GM19463 (cell line): Measurements from ENCODE around the gene ZNF519.
"Not testable (repeated sequence)": the region's sequence is repeated elsewhere in the genome, so short reads cannot be mapped to it uniquely, and the experiment has no call there.

Experiments used
- ATAC-seq: cut with Tn5 transposase; IDR thresholded peaks from one replicate; pipeline ENCODE4 v1.9.1; 2021; ENCODE audit warnings: mild to moderate bottlenecking, moderate library complexity; ENCODE audit not compliant: unreplicated experiment

Gene ZNF519

DNA sequence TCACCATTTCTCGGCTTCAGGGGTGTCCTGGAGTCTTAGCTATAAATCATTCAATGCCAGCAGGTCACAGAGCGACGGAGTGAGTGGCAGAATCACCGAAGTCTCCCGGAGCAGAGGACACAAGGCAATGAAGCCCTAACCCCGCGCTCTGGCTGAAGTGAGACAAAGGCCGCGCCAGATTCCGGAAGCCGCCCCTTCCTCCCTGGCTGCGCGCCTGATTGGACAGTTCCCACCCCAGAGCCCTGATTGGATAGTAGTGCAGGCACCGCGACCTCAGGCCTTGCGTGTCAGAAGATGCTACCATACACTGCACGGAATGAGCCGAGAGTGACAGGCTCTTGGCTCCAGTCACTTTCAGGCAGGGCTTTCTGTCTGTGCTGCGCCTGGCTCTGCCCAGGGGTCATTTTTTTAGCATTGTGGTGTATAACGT is at the start of gene ZNF519:
ZNF519 (minus strand) TSS at position 165 of the 430 bp plus-strand sequence; CDS start at position 7, 158 bp downstream.
- peak; percentile 100 for ATAC-seq

DNA sequence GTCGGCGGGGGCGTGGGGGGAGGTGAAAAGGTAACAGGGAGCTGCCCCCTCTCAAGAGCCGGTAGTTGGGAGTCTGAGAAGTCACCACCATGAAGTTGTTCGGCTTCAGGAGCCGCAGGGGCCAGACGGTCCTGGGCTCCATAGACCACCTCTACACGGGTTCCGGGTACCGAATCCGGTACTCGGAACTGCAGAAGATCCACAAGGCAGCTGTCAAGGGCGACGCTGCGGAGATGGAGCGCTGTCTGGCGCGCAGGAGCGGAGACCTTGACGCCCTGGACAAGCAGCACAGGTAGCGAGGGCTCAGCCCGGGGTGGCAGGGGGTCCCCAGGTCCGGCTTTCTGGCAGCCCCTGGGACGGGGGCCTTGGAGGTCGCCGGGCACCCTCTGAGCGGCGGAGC is 47.1 kb upstream of the ZNF519 start:
- no peak for ATAC-seq

DNA sequence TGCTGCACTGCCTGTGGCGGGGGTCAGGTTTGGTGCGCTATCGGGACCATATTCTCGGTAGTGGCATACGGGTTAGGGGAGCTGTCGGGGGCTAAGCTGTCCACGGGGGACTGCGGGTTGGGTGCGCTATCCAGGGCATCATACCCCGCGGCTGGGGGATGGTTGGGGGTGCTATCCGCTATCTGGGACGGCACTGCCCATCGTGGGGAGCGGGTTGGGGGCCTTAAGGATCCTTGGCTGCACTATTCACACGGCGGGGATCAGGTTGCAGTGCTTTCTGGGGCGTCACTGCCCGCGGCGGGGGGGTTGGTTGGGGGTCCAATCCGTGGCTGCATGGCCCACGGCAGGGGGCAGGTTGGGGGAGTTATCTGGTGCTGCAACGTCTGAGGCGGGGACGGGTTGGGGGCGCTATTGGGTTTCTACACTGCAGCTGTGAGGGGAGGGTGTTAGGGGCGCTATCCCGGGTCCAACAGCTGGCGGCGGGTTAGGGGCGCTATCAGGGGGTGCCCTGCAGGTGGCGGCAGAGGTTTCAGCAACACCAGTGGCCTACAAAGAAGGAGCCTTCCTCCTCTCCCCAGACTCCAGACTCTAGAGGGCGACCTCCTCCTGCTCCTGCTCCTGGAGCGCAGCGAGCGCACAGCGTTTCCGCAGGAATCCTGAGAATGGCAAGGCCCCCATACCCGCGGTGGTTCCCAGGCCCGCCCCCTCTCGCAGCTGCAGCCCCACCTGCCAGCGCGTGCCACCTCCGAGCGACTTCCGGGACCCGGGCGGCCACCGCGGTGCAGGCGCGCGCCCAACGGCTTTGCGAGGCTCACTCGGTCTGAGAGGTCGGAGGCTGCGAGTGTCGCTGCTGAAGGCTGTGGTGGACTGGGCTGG is 46.3 kb upstream of the ZNF519 start:
- peak; percentile 89 for ATAC-seq

DNA sequence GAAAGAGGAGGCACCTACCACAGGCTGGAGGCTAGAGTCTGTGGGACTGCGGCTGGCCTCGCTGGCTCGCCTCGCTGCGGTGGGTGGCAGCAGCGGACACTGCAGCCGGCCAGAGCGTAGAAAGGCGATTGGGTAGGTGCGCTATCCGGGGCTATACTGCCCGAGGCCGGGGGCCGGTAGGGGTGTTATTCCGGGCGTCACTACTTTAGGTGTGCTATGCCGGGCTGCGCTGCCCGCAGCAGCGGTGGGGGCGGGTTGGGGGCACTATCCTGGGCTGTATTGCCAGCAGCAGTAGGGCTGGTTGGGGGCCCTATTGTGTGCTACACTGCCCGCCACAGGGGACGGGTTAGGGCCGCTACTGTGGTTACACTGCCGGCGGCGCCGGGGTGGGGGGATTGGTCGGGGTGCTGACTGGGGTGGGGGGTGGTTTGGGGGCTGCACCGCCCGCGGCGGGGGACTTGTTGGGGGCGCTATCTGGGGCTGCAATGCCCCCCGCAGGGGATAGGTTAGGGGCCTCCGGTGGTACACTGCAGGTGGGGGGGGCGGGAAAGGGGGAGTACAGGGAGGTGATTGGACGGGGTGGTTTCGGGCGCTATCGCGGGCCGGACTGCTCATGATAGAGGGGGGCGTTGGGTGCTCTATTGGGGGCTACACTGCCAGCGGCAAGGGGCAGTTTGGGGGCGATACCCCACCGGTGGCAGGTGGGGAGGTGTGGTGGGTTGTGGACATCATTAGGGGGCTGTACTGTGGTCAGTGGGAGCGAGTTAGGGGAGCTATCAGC is 45.5 kb upstream of the ZNF519 start:
- ATAC-seq = not testable (repeated sequence)

DNA sequence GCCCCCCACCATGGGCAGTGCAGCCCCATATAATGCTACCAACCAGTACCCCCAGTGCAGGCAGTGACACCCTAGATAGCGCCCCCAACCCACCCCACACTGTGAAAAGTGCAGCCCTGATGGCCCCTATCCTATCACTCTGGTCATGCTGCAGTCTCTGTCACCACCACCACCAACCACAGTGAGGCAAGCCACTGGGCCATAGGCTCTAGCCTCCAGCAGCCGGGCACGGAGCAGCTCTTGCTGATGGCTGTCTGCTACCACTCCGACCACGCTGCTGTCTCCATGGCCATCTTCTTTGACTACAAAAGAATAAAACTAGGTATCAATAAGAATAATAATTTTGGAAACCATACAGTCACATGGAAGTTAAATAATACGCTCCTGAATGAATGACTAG is 43.2 kb upstream of the ZNF519 start:
- ATAC-seq = not testable (repeated sequence)

DNA sequence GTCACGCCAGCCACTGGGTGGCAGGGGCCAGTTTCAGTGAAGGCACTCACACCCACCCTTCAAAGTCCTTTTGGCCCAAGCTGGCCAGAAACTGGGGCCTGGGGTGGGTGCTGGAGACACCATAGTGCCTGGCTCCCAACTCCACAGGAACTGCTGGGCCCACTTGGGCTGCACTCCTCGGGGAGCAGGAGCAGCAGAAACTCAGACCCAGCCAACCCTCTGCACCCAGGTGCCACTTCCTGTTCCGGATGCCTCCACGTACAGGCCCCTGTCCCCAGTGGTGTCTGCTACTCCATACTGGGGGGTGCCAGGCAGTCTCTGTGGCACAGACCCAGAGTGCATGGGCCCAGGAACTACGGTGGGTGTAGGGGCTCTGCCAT is 42.5 kb upstream of the ZNF519 start:
- no peak for ATAC-seq

DNA sequence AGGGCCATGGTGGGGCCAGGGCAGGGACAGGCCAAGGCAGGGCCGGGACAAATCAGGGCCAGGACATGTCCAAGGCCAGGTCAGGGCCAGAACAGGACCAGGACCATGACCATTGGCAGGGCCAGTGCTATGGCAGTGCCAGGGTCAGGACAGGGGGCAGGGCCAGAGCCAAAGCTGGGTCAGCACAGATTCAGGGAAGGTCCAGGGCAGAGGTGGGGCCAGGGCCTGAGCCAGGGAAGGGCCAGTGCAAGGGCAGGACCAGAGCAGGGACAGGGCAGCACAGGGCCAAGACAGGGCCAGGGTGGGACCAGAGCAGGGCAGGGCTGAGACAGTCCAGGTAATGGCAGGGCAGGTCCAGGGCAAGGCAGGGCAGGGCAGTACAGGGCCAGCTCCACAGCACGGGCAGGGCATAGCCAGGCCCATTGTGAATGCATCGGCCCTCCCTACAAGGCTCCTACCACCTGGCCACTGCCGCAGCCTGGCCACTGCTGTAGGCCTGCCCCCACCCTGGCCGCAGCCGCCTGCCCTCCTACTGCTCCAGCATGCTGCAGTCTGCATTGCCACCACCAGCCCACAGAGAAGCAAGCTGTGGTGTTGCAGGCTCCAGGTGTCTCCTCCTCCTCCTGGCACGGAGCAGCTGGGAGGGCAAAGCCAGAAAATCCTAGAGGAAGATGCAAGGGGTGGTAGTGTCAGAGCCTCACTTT is 41.9 kb upstream of the ZNF519 start:
- ATAC-seq = not testable (repeated sequence)

DNA sequence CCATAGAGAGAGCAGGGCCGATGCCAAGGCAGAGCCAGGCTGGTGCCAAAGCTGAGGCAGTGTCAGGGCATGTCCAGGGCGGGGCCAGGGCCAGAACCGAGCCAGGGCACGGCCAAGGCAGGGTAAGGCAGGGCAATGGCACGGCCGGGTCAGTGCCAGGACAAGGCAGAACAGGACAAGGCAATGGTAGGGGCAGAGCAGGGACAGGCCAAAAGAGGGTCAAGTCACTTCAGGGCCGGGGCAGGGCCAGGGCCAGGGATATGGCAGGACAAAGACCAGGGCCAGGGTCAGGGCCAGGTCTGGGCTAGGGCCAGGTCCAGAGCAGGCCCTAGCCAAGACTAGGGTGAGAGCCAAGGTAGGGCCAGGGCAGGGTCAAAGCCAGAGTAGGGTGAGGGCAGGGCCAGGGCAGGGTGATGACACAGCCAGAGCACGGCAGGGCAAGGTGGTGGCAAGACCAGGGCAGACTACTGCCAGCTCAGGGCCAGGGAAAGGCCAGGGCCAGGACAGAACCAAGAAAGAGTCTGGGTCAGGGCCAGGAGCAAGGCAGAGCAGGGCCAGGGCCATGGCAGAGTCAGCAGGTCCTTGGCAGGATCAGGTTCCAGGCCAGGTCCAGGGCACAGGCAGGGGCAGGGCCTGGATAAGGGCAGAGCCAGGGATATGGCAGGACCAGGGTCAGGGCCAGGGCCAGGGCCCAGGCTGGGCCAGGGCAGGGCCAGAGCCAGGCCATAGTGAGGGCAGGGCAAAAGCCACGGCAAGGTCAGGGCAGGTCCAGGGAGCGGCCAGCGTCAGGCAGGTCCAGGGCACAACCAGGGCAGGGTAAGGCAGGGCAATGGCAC is 41.1 kb upstream of the ZNF519 start:
- not testable (repeated sequence) for ATAC-seq

DNA sequence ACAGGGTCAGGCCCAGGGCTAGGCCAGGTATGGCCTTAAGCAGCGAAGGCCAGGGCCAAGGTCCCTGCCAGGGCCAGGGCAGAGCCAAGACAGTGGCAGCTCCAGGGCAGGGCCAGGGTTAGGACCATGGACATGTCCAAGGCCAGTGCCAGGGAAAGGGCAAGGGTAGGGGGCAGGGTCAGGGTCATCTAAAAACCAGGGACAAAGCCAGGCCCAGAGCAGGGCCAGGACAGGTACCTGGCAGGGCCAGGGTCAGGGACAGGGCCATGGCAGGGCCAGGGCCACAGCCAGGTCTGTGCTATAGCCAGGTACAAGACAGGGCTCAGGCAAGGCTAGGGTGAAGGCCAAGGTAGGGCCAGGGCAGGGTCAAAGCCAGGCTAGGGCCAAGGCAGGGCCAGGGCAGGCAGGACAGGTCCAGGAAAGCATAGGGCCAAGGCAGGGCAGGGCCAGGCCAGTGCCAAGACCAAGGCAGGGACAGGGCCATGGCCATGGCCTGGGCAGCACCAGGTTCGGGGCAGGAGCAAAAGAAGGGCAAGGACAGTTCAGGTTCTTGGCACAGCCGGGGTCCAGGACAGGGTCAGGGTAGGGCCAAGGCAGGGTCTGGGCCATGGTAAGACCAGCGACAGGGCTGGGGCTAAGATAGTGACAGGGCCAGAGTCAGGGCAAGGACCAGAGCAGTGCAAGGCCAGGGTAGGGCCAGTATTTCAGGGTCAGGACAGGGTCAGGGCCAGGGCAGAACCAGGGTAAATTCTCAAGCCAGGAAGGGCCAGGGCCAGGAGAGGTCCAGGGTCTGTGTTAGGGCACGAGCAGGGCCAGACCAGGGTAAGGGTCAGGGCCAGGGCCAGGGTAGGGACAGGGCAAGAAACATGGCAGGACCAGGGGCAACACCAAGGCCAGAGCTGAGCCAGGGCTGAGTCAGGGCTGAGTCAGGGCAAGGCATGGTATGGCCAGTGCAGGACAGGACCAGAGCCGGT is 40.2 kb upstream of the ZNF519 start:
- ATAC-seq = not testable (repeated sequence)

DNA sequence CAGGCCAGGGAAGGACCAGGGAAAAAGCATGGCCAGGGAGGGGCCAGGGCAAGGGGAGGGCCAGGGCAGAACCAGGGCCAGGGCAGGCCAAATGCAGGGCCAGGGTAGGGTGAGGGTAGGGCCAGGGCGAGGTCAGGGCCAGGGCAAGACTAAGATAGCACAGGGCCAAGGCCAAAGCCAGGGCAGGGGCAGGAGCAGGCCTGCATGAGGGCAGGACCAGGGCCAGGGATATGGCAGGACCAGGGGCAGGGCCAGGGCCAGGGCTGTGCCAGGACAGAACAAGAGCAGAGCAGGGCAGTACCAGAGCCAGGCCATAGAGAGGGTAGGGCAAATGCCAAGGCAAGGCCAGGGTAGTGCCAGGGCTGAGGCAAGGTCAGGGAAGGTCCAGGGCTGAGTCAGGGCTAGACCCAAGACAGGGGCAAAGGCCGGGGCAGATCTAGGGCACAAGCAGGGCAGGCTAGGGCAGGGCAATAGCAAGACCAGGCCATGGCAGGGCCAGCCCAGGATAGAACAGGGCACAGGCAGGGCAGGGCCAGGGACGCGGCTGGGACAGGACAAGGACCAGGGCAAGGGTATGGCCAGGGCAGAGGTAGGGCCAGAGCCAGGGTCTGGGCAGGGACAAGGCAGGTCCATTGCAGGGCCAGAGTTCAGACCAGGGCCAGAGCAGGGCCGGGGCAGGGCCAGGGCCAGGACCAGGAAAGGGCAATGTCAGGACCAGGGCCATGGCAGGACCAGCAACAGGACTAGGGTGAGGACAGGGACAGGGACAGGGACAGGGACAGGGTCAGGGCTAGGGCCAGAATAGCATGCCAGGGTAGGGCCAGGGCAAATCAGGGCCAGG is 39.3 kb upstream of the ZNF519 start:
- ATAC-seq = not testable (repeated sequence)

DNA sequence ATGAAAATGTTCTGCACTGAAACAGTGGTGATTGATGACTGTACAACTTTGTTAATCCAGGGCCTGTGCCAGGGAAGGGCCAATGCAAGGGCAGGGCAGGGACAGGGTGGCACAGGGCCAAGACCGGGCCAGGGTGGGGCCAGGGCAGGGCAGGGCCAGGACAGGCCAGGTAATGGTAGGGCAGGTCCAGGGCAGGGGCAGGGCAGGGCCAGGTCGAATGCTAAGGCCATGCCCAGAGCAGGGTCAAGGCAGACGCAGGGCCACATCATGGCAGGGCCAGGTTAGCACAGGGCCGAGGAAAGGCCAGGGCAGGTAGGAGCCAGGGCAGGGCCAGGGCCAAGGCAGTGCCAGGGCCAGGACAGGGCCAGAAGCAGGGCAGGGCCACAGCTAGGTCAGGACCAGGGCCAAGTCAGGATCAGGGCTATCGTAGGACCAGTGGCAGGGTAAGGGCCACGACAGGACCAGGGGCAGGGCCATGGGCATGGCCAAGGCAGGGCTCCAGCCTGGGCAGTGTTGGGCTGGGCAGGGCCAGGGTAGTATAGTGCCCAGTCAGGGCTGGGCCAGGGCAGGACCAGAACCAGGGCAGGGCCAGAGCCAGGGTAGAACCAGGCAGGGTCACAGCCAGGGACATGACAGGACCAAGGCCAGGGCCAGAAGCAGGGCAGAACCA is 38.3 kb upstream of the ZNF519 start:
- ATAC-seq = not testable (repeated sequence)

DNA sequence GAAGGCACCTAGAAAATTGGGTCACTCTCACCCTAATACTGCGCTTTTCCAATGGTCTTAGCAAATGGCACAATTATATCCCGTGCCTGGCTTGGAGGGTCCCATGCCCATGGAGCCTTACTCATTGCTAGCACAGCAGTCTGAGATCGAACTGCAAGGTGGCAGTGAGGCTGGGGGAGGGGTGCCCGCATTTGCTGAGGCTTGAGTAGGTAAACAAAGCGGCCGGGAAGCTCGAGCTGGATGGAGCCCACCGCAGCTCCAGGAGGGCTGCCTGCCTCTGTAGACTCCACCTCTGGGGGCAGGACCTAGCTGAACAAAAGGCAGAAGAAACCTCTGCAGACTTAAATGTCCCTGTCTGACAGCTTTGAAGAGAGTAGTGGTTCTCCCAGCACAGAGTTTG is 30.7 kb upstream of the ZNF519 start:
- ATAC-seq = not testable (repeated sequence)

DNA sequence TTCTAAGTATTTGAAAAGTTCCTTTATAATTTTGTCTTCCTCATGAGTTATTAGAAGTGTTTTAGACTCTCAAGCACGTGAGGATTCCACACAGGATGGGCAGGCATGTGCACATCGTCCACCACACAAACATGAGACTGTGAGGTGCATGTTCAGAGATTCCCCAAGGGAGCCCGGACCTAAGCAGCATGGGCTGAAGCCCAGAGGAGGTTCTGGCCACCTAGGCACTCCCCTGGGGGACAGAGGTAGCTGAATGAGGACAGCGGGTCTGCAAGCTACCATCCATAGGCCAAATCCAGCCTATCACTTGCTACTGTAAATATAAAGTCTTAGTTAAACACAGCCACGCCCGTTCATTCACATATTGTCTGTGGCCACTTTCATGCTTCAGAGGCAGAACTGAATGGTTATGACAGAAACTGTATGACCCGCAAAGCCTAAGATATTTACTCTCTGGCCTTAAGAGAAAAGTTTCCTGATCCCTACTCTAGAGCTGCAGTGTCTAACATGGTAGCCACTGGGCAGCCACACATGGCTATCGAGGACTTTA is 19.4 kb upstream of the ZNF519 start:
- ATAC-seq = not testable (repeated sequence)

DNA sequence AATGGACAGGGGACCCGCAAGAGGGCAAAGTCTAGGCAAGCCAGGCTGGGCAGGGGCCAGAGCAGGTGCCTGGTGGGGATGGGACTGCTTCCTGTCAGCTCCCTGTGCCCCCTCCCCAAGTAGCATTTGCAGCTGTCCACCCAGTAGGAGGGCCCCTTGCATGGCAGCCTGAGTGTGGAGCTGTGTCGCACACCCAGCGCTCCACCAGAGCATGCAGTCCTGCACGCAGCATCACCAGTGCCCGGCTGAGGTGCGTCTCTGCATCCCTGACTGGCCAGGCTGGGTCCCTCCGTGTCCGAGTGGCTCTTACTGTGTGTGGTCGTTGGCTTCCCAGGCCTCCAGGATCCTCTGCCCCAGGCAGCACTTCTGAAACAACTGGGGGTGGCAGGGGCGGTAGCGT is 18.5 kb upstream of the ZNF519 start:
- ATAC-seq = not testable (repeated sequence)

DNA sequence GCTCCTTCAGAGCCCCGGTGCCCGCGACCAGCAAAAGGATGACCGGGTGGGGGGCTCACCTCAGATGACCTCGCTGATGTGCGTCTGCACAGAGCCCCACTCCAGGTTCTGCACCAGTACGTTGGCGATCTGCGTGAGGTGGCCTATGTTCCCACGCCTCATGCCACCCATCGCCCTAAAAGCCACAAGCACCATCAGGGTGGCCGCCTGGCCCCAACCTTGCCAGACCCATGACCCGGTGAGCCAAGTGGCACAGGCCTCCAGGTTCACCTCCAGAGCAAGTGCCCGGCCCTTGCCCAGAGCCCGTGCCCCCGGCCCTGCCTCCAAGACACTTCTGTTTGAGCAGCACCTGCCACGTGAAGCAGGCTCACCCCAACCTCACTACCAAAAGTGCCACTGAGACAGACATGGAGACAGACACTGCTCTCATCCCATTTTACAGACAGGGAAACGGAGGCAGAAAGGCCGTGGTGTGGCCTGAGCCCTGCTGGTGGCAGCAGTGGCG is 17.7 kb upstream of the ZNF519 start:
- not testable (repeated sequence) for ATAC-seq

DNA sequence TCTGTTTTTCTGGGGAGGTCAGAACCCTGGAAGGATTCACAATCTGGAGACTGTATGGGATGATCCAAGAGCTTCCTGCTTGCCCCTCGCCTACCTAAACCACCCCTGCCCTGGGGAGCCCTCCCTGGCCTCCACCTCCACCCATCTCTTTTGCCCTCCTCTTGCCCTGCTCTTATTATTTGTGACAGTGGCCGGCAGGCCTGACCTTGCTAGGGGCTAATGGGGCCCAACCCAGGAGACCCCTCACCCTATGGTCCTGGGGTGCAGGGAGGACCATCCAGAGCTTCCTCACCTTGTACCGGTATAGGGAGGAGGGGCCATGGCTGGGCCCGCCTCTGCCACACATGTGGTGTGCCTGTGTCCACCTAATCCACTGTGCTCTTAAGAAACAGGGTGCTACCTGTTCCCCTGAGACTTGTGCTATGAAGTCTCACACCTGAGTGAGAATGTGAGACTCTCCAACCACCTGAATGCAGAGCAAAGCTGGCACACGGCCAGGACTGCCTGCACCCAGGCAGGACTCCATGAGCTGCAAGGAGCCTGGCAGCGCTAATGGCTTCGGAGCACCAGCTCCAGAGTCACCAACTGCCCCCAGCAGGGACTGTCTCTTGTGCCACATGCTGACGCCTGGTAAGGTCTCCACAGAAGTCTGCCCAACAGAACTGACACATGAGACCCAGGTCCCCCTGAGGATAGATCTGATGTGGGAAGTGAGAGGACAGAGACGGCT is 17.1 kb upstream of the ZNF519 start:
- not testable (repeated sequence) for ATAC-seq
